Measurements from ENCODE around the gene GPRC5D.
A peak's percentile ranks its signal among the peaks of the same experiment; 100 is the strongest.

Gene GPRC5D

DNA sequence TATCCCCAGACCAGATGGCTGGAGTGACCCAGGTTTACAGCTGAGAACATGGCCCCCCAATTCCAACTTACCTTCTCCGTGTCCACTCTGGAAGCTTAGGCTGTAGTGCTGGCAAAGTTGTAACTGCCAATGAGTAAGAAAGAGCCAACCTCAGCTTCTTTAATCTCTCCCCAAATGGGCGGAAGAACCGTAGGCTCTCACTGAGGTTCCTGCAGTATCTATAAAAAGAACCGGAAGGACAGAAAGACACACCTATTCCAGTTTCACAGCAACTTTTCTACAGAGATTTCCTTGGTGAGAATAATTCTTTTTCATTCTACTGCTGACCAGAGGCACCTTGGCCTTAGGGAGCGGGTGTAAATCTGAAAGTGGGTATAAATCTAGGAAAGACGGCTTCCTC is at the start of gene GPRC5D:
Gene GPRC5D (minus strand): TSS at position 135 of the 400 bp plus-strand sequence. CDS start 1,786 bp downstream, outside the sequence.
- no peak for DNase-seq

- DNase-seq = no peak
Observed at GRCh38 chr12:13001775-13002040, 49.7 kb upstream of the GPRC5D start.

DNA sequence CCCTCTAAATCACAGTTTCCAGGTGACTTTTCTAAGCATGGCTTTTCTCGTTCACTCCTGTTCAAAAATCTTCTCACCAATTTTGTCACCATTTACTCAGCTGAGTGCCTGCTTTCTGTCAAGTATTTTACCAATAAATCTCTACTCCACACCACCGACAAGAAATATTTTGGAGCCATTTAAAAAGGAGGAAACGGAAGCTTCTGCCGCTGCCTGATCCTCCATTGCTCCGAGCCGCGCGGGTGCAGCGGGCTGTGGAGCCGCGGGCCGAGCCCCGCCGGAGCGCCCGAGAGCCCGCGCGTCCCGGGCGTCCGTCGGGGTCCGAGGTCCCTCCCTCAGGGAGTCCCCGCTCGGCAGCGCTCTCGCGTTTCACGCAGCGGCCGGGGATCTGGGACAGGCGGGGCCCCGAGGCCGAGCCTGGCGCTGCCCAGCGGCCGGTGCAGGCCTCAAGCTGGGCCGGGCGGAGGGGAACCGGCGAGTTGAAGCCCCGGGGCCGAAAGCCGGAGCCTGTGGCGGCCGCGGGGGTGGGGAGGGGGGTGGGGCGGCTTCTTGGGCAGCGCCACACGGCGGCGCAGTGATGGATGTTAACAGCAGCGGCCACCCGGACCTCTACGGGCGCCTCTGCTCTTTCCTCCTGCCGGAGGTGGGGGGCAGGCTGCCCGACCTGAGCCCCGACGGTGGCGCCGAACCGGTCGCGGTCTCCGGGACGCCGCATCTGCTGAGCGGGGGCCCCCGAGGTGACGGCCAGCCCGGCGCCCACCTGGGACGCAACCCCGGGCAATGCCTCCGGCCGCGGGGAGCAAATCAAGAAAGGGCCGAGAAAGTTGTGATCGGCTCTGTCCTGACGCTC is 49.2 kb upstream of the GPRC5D start:
- peak; percentile 35 for DNase-seq

DNA sequence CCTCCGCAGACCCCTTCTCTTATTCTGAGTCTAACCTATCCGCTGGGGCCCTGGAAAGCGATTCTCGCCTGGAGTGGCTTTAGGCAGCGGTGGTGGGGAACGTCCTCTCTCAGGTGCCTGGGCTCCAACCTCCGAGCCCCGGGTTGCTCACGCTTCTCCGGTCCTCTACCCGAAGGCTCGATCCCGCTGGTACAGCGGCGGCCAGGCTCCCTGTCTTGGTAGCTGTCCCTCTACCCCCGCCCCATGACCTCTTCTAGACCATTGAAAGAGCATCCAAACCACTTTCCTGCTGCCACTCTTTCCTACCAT is 48.6 kb upstream of the GPRC5D start:
- no peak for DNase-seq

GRCh38 chr12:12999959-13000615 is 48.1 kb upstream of the GPRC5D start, which contains the start of gene HEBP1:
Gene HEBP1 (minus strand): TSS chr12:13000265. CDS start chr12:13000114, 151 bp downstream.
- peak; percentile 77 for DNase-seq

GRCh38 chr12:12999271-12999958 is 47.4 kb upstream of the GPRC5D start:
- no peak for DNase-seq

- DNase-seq = no peak
Observed at GRCh38 chr12:12998248-12998647, 46.3 kb upstream of the GPRC5D start.

DNA sequence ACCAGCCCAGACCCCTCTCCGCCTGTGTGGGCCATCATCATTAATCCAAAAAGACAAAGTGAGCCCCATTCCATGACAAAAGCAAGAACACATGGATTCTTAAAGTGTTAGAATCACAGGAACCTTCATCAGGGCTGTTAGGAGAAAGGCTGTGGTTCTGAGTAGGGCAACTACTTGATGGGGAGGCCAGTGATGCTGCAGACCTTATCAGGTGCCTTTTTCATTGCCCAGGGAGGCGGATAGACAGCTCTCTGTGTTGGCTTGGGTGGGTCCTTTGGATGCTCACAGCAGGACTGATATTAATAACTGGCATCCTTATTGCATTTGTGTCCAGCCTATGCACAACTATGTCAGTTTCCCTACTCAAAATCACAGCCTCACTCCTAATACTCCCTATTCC is 45.8 kb upstream of the GPRC5D start:
- DNase-seq = no peak

DNA sequence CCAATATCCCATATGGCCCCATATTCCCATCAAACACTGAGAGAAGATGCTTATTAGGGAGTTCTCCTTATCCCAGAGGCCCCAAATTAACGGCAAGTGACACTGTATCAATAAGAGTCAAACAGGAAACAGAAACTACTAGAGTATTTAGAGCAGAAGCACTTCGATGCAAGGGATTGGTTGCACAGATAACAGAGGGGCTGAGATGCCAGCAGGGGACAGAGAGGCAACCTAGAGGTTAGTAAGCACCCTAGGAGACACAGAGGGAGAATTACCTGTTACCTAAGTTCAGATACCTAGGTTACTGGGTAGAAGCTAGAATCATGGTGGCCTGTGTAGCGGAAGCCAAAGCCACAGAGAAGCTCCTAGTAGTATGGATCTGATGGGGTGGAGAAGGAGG is 45.2 kb upstream of the GPRC5D start:
- DNase-seq = no peak

- no peak for DNase-seq
Observed at GRCh38 chr12:12996209-12996608, 44.2 kb upstream of the GPRC5D start.

DNA sequence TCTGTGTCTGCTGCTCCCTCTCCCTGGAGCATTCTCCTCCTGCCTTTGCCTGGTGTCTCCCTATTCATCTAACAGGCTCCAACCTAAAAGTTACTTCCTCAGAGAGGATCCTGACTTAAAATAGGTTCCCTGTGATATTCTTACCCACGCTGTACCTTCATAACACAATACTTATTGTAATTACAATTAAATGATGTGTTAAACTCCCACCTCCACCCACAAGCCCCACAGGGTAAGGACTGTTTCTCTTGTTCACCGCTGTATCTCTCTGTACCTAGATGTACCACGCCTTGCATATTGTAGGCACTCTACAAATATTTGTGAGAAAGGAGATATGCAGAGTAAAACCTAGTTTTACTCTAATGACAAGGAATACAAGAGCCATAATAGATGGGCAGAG is 43.1 kb upstream of the GPRC5D start:
- no peak for DNase-seq

DNA sequence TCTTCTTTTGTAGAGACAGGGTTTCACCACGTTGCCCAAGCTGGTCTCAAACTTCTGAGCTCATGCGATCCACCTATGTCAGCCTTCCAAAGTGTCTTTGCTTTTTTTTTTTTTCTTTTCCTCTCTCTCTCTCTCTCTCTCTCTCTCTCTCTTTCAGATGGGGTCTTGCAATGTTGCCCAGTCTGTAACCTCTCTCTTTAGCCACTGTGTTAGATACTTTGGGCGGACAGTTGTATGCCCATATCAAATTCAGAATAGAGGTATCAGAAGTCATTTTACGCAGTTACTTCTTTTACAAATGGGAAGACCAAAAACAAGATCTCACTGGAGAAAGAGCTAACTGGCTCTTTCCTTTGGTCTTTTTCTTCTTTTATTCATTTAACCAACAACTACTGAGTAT is 41.4 kb upstream of the GPRC5D start:
- DNase-seq = no peak

DNA sequence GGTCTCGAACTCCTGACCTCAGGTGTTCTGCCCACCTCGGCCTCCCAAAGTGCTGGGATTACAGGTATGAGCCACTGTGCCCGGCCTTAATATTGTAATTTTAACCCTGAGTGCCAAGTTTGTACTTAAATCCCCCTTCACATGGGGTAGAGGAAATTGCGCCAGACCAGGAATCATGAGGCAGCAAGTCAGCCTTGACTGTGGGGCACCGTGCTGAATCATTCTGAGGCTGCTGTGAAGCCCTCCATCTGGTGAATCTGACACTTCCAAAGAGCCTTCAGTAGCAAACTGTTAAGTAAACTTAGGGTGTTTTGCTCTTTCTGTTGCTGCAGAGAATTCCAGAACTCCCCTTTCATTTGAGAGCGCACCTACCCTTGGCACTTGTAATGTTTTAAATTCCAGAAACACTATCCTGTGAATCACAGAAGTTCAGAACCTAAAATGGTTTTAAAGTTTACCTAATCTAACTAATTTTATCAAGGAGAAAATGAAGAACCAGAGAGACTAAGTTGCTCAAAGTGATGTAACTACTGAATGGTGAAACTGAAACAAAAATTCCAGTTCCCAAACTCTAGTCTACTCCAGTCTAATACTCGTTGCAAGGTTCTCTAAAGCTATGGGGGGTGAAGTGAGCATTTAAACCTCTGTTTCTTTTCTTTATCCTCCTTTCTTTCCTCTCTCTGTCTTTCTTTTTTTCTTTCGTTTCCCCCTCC is 40.6 kb upstream of the GPRC5D start:
- peak; percentile 73 for DNase-seq

DNA sequence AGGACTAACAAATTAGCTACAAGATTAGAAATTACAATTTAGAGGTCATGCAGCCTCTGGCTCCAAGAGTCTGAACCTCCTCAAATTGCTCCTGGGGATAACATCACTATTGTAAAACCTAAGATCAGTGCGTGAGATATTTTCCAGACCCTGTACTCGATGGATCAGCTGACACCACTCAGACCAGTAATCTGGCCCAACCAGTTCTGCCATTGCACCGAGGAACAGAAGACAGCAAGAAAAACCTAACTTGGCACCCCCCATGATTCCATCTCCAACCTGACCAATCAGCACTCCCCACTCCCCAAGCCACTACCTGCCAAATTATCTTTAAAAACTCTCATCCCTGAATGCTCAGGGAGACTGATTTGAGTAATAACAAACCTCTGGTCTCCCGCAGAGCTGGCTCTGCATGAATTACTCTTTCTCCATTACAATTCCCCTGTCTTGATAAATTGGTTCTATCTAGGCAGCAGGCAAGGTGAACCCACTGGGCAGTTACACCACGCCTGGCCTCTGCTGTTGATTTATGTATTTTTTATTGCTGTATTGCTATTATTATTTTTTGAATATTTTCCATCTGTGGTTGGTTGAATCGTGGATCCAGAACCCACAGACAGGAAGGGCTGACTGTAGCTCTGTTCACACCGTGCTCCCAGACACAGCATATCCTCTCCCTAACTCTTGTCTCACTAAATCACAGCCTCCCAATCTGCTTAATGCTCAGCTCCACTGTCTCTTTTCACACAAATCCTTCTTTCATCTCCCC is 38.9 kb upstream of the GPRC5D start:
- DNase-seq = no peak

- no peak for DNase-seq
Observed at GRCh38 chr12:12987421-12987820, 35.5 kb upstream of the GPRC5D start.

DNA sequence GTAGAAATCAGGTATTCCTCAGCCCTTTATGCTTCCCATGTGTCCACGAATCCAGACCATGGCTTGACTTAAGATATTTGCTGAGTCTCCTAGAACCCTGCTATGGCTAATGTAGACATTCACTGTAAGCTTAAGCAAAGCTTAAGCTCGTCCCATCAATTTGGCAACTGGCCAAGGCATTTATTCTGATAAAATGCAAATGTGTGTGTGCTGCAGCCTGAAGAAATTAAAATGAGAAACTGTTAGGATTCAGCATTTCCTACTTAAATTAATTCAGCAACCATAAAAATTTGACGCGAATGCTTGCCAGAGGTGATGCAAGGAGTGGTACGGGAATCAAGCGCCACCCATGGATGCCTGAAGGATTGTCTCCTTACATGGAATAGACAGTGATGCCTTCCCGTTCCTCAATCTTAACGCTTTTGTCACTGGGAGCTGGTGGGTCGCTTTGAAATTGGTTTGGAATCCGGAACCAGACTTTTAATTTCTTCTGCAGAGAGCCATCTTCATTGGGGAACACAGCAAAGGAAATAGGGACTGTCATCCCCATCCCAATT is 34.9 kb upstream of the GPRC5D start:
- no peak for DNase-seq

- no peak for DNase-seq
Observed at GRCh38 chr12:12985817-12986408, 33.9 kb upstream of the GPRC5D start.

DNA sequence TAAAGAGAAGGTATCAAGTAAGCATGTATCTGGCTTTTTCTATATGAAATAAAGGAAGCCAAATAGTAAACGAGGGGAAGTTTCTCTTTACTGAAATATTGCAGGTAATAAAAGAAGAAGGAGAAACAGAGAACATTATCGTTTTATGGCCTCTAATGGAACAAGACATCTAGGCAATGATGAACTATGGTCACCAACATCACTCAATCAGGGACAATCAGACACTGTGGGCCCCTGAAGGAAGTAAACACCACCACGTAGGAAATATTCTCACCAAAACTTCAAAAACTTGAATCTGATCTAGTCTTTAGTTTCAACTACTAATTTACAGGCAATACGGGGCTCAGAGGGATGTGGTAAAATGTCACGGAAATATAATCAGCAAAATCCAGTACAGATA is 32.2 kb upstream of the GPRC5D start:
- DNase-seq = no peak

GRCh38 chr12:12983420-12984035 is 31.6 kb upstream of the GPRC5D start:
- peak; percentile 59 for DNase-seq

DNA sequence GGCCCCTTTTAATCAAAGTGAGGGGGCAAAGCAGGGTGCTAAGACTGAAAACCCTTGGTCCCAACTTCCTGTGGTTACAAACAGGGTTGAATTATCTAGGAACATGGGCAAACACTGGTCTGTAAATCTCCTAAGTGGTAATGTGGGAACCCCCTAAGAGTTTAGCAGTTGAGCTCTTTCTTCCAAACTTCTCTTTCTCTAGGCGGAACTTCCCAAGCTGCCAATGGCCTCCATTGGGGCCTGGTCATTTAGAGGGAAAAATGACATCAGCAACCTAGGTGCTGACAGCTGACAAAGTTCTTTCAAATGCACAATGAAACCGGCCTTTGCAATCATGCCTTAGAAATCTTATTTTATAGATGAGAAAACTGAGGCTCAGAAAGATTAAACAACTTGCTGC is 30.4 kb upstream of the GPRC5D start:
- no peak for DNase-seq

DNA sequence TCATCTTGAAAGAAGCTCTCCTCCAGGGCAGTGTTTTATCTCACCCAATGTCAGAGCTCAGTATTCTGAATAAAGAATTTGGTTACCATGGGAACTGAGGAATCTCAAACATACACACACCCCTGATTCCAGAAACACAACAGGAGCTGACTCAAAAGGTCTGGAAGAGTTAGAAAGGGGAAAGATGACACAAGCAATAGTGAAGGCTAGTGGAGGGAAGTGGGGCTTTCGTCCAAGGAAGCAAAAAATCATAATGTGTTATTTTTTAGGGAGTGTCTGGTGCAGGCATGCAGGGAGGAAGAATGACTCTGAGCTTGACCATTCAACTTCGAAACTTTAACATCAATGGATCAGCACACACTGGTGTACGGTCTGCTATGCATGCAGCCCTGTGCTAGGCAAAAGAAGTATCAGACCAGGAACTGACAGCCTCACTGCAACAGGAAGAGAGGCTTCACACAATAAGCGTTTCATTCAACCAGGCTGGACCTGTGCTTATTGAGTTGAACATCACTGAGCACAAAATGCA is 27.8 kb upstream of the GPRC5D start:
- peak; percentile 99 for DNase-seq

Data from kidney glomerular epithelial cell (primary cell).